GM12878 (cell line): Measurements from ENCODE around the gene GALNT17. TPM values are rescaled to one million over a fixed set of nuclear protein-coding genes. Genes with fewer than 3 reads are reported as not detected.

Source experiments
- ATAC-seq: fragments of 200-7000 bp; cut with Tn5 transposase; 3 replicates; pipeline ENCODE4 v1.9.1; 2020; ENCODE audit warnings: mild to moderate bottlenecking, moderate library complexity
- BruUV-seq: library from RNA; stranded (reverse); fragments of 400-500 nt; replicated peaks from 2 replicates; lab custom pipeline; 2021; lab: Mats Ljungman, UMichigan
- CTCF ChIA-PET: fragments of 300-600 bp; sonication (Branson Sonifier 250); formaldehyde crosslinking; extraction: SDS; loops from one replicate; lab custom pipeline; 2021; ENCODE audit warnings: inconsistent platforms; lab: Yijun Ruan, JAX
- POLR2A ChIA-PET: fragments of 350-600 bp; formaldehyde crosslinking; extraction: SDS; loops from one replicate; lab custom pipeline; 2021; ENCODE audit warnings: inconsistent platforms; lab: Charles Lee
- RAD21 ChIA-PET: fragments of 300-600 bp; sonication (Branson Sonifier 250); formaldehyde crosslinking; loops from one replicate; lab custom pipeline; 2023; ENCODE audit warnings: antibody characterized with exemption; ENCODE audit not compliant: unreplicated experiment; lab: Charles Lee
- SMC1A ChIA-PET: fragments of 300-600 bp; sonication (Branson Sonifier 250); formaldehyde crosslinking; loops from one replicate; lab custom pipeline; 2023; ENCODE audit not compliant: unreplicated experiment, uncharacterized antibody; lab: Charles Lee
- DNase-seq: peaks from one replicate; pipeline ENCODE4 v3.0.0-alpha.2; 2011; ENCODE audit warnings: low read depth, low spot score
- FAIRE-seq: peaks from 3 replicates; lab custom pipeline; 2011; peaks lifted over from hg19 to GRCh38; lab: Jason Lieb, UNC
- H2AFZ ChIP-seq: 2 replicates; pipeline ENCODE4 v1.6.0; 2011; ENCODE audit warnings: low read depth, low read length, control low read depth; ENCODE audit not compliant: control insufficient read depth
- H3K27ac ChIP-seq: 2 replicates; pipeline ENCODE4 v1.5.1; 2011; ENCODE audit warnings: control low read depth; ENCODE audit not compliant: control insufficient read depth, insufficient read depth
- H3K27me3 ChIP-seq, 2 experiments: replicated peaks in 1 of 2; 2 replicates each; pipeline versions ENCODE4 v1.6.0 to v1.6.1; 2011; ENCODE audit warnings: low read length in 1 of 2; ENCODE audit not compliant: control insufficient read depth in 2 of 2, insufficient read depth in 2 of 2
- H3K36me3 ChIP-seq, 2 experiments: 2 replicates each; pipeline ENCODE4 v1.5.1; 2011; ENCODE audit warnings: low read length in 1 of 2; ENCODE audit not compliant: control insufficient read depth in 2 of 2, insufficient read depth in 2 of 2
- H3K4me1 ChIP-seq: 2 replicates; pipeline ENCODE4 v1.6.1; 2011; ENCODE audit warnings: mild to moderate bottlenecking, low read length, moderate library complexity, mixed read lengths; ENCODE audit not compliant: control insufficient read depth, insufficient read depth
- H3K4me2 ChIP-seq: 2 replicates; pipeline ENCODE4 v1.6.0; 2011; ENCODE audit warnings: control low read depth; ENCODE audit not compliant: control insufficient read depth, insufficient read depth
- H3K4me3 ChIP-seq: fragments of 200-600 bp; sonication (generic); 2 replicates; pipeline ENCODE4 v1.5.1; 2016
- H3K79me2 ChIP-seq: 2 replicates; pipeline ENCODE4 v1.6.0; 2011; ENCODE audit warnings: low read length; ENCODE audit not compliant: control insufficient read depth, insufficient read depth
- H3K9ac ChIP-seq: 2 replicates; pipeline ENCODE4 v1.8.0; 2011; ENCODE audit warnings: low read length, control low read depth, mixed read lengths; ENCODE audit not compliant: control insufficient read depth, insufficient read depth
- H3K9me3 ChIP-seq: replicated peaks from 3 replicates; pipeline ENCODE4 v1.5.1; 2011; ENCODE audit warnings: mild to moderate bottlenecking, low read length; ENCODE audit not compliant: control insufficient read depth, insufficient read depth
- H4K20me1 ChIP-seq: 2 replicates; pipeline ENCODE4 v1.6.0; 2011; ENCODE audit not compliant: control insufficient read depth, insufficient read depth
- BCL11A ChIP-seq: IDR thresholded peaks from 2 replicates; pipeline ENCODE4 v1.6.1; 2011; ENCODE audit warnings: low read depth, low read length
- CBFB ChIP-seq: IDR thresholded peaks from 2 replicates; pipeline ENCODE4 v1.6.1; 2016; ENCODE audit warnings: antibody characterized with exemption, low read depth
- CHD4 ChIP-seq: fragments of 200-600 bp; sonication (generic); IDR thresholded peaks from 2 replicates; pipeline ENCODE4 v1.6.1; 2016; ENCODE audit warnings: mild to moderate bottlenecking
- EGR1 ChIP-seq, 2 experiments: IDR thresholded peaks; 1 replicate in 1 of 2; 2 replicates in 1 of 2; pipeline ENCODE4 v1.6.1; 2011 to 2012; ENCODE audit warnings: low read depth in 2 of 2, low read length in 2 of 2, borderline replicate concordance in 1 of 2, mild to moderate bottlenecking in 1 of 2, moderate library complexity in 1 of 2
- EZH2 ChIP-seq: IDR thresholded peaks from 2 replicates; pipeline ENCODE4 v1.6.1; 2012; ENCODE audit warnings: low read depth, mild to moderate bottlenecking, control low read depth, inconsistent platforms, low read length, borderline replicate concordance; ENCODE audit not compliant: control insufficient read depth
- KLF5 ChIP-seq: fragments of 450-650 bp; IDR thresholded peaks from 2 replicates; pipeline ENCODE4 v1.6.1; 2014; ENCODE audit warnings: mild to moderate bottlenecking; ENCODE audit not compliant: partially characterized antibody
- NBN ChIP-seq: fragments of 450-650 bp; IDR thresholded peaks from 2 replicates; pipeline ENCODE4 v1.6.1; 2016
- PML ChIP-seq: IDR thresholded peaks from 2 replicates; pipeline ENCODE4 v1.6.1; 2012; ENCODE audit warnings: low read length, inconsistent platforms
- RBBP5 ChIP-seq: fragments of 200-600 bp; sonication (generic); conservative IDR thresholded peaks from 2 replicates; pipeline ENCODE4 v1.6.1; 2016
- RCOR1 ChIP-seq: conservative IDR thresholded peaks from 2 replicates; pipeline ENCODE4 v1.6.1; 2012; ENCODE audit warnings: low read depth, low read length, improper control_type of control experiment
- RUNX3 ChIP-seq: IDR thresholded peaks from 2 replicates; pipeline ENCODE4 v1.6.1; 2012; ENCODE audit warnings: low read length, inconsistent platforms
- SREBF1 ChIP-seq: IDR thresholded peaks from 2 replicates; pipeline ENCODE4 v1.6.1; 2012; ENCODE audit warnings: mild to moderate bottlenecking, low read length
- SREBF2 ChIP-seq: IDR thresholded peaks from 2 replicates; pipeline ENCODE4 v1.6.1; 2012; ENCODE audit warnings: mild to moderate bottlenecking, low read length
- TAF1 ChIP-seq: IDR thresholded peaks from 2 replicates; pipeline ENCODE4 v1.6.1; 2011; ENCODE audit warnings: mild to moderate bottlenecking, low read depth, low read length, borderline replicate concordance
- TBL1XR1 ChIP-seq: IDR thresholded peaks from 2 replicates; pipeline ENCODE4 v1.6.1; 2012; ENCODE audit warnings: low read depth, low read length, improper control_type of control experiment
- ZBED1 ChIP-seq: IDR thresholded peaks from 2 replicates; pipeline ENCODE4 v1.6.1; 2016; ENCODE audit warnings: borderline replicate concordance
- ZZZ3 ChIP-seq: IDR thresholded peaks from 2 replicates; pipeline ENCODE4 v1.6.1; 2011; ENCODE audit warnings: low read depth; ENCODE audit not compliant: control insufficient read depth, insufficient read length
- WGBS: methylation state at CpG from one replicate; pipeline ENCODE4 v1.1.6; 2016; ENCODE audit warnings: low lambda C conversion rate; ENCODE audit not compliant: insufficient replicate concordance, insufficient coverage; ENCODE audit errors: missing lambda C conversion rate; 5-methylcytosine and 5-hydroxymethylcytosine counted together
- in situ Hi-C: fragments of 300-500 bp; cut with MboI; formaldehyde crosslinking; loops from 9 replicates; pipeline ENCODE4 v1.14.3; 2018; ENCODE audit warnings: mixed read lengths
- intact Hi-C: fragments of 100-400 bp; cut with micrococcal nuclease; formaldehyde crosslinking; loops from one replicate; pipeline ENCODE4 v1.14.2; 2022; ENCODE audit not compliant: unreplicated experiment
- polyA plus RNA-seq, 11 experiments: library from polyadenylated mRNA; depleted of rRNA in 4 of 11; unstranded in 6 of 11; stranded (reverse) in 5 of 11; fragments of >200 nt; fragmentation: Nextera tagmentation in 4 of 11; fragmentation: Illumina TruSeq in 1 of 11; extraction: Ambion mirVana in 4 of 11; extraction: Trizol in 1 of 11; gene quantifications; 1 replicate in 1 of 11; 2 replicates in 10 of 11; pipeline versions ENCODE4 v1.2.1 to v1.2.3, GENCODE V29; 2011 to 2016; ENCODE audit warnings: inconsistent platforms in 2 of 11, missing spikeins in 2 of 11, low read depth in 1 of 11
- total RNA-seq, 4 experiments: library from RNA; depleted of rRNA in 3 of 4; stranded (reverse); fragments of >200 nt in 3 of 4; fragmentation: Illumina TruSeq in 1 of 4; extraction: Trizol in 1 of 4; gene quantifications; 2 replicates each; pipeline versions ENCODE4 v1.2.1 to v1.2.3, GENCODE V29; 2013 to 2021
- TF ChIP-seq, protein P1 (sequence below): fragments of 450-650 bp; IDR thresholded peaks from 2 replicates; pipeline ENCODE4 v1.6.1; 2014; ENCODE audit warnings: mild to moderate bottlenecking
- TF ChIP-seq, protein P2 (sequence below), 3 experiments: IDR thresholded peaks in 2 of 3; conservative IDR thresholded peaks in 1 of 3; 2 replicates each; pipeline ENCODE4 v1.5.1; 2011; ENCODE audit warnings: low read depth in 3 of 3, low read length in 3 of 3, mild to moderate bottlenecking in 3 of 3, control low read depth in 2 of 3, moderate library complexity in 2 of 3, inconsistent platforms in 1 of 3, mixed read lengths in 1 of 3; ENCODE audit not compliant: control insufficient read depth in 2 of 3, insufficient read depth in 1 of 3; ENCODE audit errors: extremely low read depth in 1 of 3
- TF ChIP-seq, protein P3 (sequence below): fragments of 150-350 bp; IDR thresholded peaks from 2 replicates; pipeline ENCODE4 v1.6.1; 2014; ENCODE audit warnings: mild to moderate bottlenecking, low read depth, low read length
- TF ChIP-seq, protein P4 (sequence below): IDR thresholded peaks from 2 replicates; pipeline ENCODE4 v1.6.1; 2012; ENCODE audit warnings: low read depth, low read length, improper control_type of control experiment

The GALNT17 gene
- total and polyA plus RNA-seq, 10 of the 15 experiments (the other 5 are each of a cell fraction or from before 2014, with no cell fraction given): 0.12 to 0.15 TPM; not detected in 8

DNA sequence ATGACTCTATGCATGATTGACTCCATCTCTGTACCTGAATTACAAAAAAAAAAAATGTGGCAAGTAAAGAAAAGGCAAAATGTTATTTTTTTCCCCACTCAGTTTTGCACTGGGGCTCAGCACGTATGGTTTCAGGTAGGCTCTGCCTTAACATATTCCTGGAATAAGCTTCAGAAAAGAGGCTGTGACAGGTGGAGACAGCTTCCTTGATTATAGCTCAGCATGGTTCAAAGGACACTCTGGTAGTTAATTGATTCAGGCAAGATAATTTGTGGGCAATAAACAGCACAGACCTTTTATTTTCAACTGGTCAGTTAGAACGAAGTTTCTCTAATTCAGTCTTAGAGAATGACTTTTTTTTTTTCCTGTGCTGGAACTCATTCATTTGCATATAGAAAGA, 347.3 kb downstream of the GALNT17 start (continued):
- TF ChIP-seq TBL1XR1 (no peak), SREBF1 (no peak), RCOR1 (no peak), CBFB (no peak), ZBED1 (no peak), BCL11A (no peak)

DNA sequence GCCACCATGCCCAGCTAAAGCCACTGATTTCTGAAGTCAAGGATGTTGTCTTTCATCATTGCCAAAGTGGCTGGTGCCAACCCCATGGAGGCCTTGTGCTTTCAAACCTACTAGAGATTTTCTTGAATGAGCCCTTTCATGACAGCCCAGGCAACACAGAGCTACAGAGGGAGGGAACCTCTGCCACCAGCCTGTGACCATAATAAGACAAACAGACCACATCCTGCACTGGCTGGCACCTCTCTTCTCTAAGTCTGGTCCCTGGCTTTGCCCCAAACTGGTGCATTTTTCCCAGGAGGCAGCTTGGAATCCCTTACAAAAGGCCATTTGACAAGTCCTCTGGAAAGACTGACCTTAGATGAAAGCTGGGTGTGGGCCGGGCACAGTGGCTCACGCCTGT, 348.8 kb downstream of the GALNT17 start:
- in situ Hi-C loops (no loop called here), intact Hi-C loops (no loop called here)
- no peaks in the 10 kb centered on the region; the same call in 2 of the 3 replicates for H3K9me3 ChIP-seq
- ChIA-PET CTCF (no interaction called here), POLR2A (no interaction called here), SMC1A (no interaction called here), RAD21 (no interaction called here)
- no peak overlapping the region for H3K4me2 ChIP-seq
- H3K9ac ChIP-seq: no peak overlapping the region
- H4K20me1 ChIP-seq: no peaks in the 10 kb centered on the region
- 19% methylated on average over 2 of the region's 2 CpGs for WGBS
- no peak for ATAC-seq
- no peak overlapping the region for H3K27ac ChIP-seq
- H3K4me1 ChIP-seq: no peaks in the 10 kb centered on the region
- H3K27me3 ChIP-seq: no peaks in the 10 kb centered on the region
- no peaks in the 10 kb centered on the region for H3K36me3 ChIP-seq
- no peak for FAIRE-seq
- H2AFZ ChIP-seq: no peak overlapping the region
- no peaks in the 10 kb centered on the region for H3K79me2 ChIP-seq
- DNase-seq: no peak
- H3K4me3 ChIP-seq: no peak overlapping the region
- no TSS peak for BruUV-seq
- TF ChIP-seq, protein P1, sequence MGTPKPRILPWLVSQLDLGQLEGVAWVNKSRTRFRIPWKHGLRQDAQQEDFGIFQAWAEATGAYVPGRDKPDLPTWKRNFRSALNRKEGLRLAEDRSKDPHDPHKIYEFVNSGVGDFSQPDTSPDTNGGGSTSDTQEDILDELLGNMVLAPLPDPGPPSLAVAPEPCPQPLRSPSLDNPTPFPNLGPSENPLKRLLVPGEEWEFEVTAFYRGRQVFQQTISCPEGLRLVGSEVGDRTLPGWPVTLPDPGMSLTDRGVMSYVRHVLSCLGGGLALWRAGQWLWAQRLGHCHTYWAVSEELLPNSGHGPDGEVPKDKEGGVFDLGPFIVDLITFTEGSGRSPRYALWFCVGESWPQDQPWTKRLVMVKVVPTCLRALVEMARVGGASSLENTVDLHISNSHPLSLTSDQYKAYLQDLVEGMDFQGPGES: no peak
- TF ChIP-seq CHD4: no peak
- no peak for TF ChIP-seq ZZZ3
- no peak for TF ChIP-seq RBBP5
- TF ChIP-seq, protein P2, sequence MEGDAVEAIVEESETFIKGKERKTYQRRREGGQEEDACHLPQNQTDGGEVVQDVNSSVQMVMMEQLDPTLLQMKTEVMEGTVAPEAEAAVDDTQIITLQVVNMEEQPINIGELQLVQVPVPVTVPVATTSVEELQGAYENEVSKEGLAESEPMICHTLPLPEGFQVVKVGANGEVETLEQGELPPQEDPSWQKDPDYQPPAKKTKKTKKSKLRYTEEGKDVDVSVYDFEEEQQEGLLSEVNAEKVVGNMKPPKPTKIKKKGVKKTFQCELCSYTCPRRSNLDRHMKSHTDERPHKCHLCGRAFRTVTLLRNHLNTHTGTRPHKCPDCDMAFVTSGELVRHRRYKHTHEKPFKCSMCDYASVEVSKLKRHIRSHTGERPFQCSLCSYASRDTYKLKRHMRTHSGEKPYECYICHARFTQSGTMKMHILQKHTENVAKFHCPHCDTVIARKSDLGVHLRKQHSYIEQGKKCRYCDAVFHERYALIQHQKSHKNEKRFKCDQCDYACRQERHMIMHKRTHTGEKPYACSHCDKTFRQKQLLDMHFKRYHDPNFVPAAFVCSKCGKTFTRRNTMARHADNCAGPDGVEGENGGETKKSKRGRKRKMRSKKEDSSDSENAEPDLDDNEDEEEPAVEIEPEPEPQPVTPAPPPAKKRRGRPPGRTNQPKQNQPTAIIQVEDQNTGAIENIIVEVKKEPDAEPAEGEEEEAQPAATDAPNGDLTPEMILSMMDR (IDR thresholded peaks at IDR 0.05 in 2 of 3, conservative IDR thresholded peaks at IDR 0.05 in 1 of 3; ENCODE audit: control insufficient read depth in 2 of 3, extremely low read depth in 1 of 3, insufficient read depth in 1 of 3, low read depth in 3 of 3, low read length in 3 of 3): no peak
- TF ChIP-seq SREBF2: no peak
- no peak for TF ChIP-seq EZH2
- TF ChIP-seq NBN: no peak
- no peak for TF ChIP-seq RUNX3
- TF ChIP-seq, protein P3, sequence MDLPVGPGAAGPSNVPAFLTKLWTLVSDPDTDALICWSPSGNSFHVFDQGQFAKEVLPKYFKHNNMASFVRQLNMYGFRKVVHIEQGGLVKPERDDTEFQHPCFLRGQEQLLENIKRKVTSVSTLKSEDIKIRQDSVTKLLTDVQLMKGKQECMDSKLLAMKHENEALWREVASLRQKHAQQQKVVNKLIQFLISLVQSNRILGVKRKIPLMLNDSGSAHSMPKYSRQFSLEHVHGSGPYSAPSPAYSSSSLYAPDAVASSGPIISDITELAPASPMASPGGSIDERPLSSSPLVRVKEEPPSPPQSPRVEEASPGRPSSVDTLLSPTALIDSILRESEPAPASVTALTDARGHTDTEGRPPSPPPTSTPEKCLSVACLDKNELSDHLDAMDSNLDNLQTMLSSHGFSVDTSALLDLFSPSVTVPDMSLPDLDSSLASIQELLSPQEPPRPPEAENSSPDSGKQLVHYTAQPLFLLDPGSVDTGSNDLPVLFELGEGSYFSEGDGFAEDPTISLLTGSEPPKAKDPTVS: no peak
- TF ChIP-seq EGR1 (IDR thresholded peaks at IDR 0.05; ENCODE audit: borderline replicate concordance in 1 of 2, low read depth in 2 of 2, low read length in 2 of 2): no peak
- no peak for TF ChIP-seq PML
- no peak for TF ChIP-seq TAF1
- TF ChIP-seq, protein P4, sequence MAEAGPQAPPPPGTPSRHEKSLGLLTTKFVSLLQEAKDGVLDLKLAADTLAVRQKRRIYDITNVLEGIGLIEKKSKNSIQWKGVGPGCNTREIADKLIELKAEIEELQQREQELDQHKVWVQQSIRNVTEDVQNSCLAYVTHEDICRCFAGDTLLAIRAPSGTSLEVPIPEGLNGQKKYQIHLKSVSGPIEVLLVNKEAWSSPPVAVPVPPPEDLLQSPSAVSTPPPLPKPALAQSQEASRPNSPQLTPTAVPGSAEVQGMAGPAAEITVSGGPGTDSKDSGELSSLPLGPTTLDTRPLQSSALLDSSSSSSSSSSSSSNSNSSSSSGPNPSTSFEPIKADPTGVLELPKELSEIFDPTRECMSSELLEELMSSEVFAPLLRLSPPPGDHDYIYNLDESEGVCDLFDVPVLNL: no peak
- no peak for TF ChIP-seq KLF5
